HepG2 (cell line): ENCODE results near the gene RAB3A. TPM values are rescaled to one million over a fixed set of nuclear protein-coding genes. Genes with fewer than 3 reads are reported as not detected.
A peak's percentile ranks its signal among the peaks of the same experiment; 100 is the strongest.

Source experiments
- ATAC-seq: fragments of 200-7000 bp; cut with Tn5 transposase; 3 replicates; pipeline ENCODE4 v1.9.1; 2020; ENCODE audit warnings: mild to moderate bottlenecking, moderate library complexity
- BruUV-seq: library from RNA; stranded (reverse); fragments of 400-500 nt; replicated peaks from 2 replicates; lab custom pipeline; 2021; lab: Mats Ljungman, UMichigan
- CTCF ChIA-PET: fragments of 300-600 bp; formaldehyde crosslinking; extraction: SDS; loops from one replicate; lab custom pipeline; 2021; ENCODE audit warnings: low total read pairs, inconsistent platforms, low intra/inter-chr PET ratio; lab: Yijun Ruan, JAX
- POLR2A ChIA-PET: fragments of 350-600 bp; sonication (Branson Sonifier 250); formaldehyde crosslinking; loops from one replicate; lab custom pipeline; 2020; ENCODE audit warnings: antibody characterized with exemption, inconsistent platforms; lab: Yijun Ruan, JAX
- DNase-seq: peaks from one replicate; pipeline ENCODE4 v3.0.0-alpha.2; 2015; ENCODE audit warnings: low spot score
- FAIRE-seq: peaks from 3 replicates; lab custom pipeline; 2011; peaks lifted over from hg19 to GRCh38; lab: Jason Lieb, UNC
- H2AFZ ChIP-seq: one replicate; pipeline ENCODE4 v1.6.1; 2011; ENCODE audit warnings: low read length, inconsistent platforms
- H3K27ac ChIP-seq: fragments of 300-600 bp; 3 replicates; pipeline ENCODE4 v1.8.0; 2011; ENCODE audit warnings: mixed run types, mild to moderate bottlenecking, mixed read lengths, low read length, inconsistent platforms; ENCODE audit not compliant: insufficient read depth; ENCODE audit errors: extremely low read length
- H3K27me3 ChIP-seq, 2 experiments: fragments of 200-600 bp in 1 of 2; 2 replicates in 1 of 2; 3 replicates in 1 of 2; pipeline versions ENCODE4 v1.6.0 to v1.8.0; 2011; ENCODE audit warnings: low read length in 2 of 2, mild to moderate bottlenecking in 2 of 2, moderate library complexity in 2 of 2, inconsistent platforms in 1 of 2; ENCODE audit not compliant: insufficient read depth in 2 of 2, control insufficient read depth in 1 of 2
- H3K36me3 ChIP-seq, 2 experiments: fragments of 200-600 bp in 1 of 2; replicated peaks in 1 of 2; 2 replicates in 1 of 2; 3 replicates in 1 of 2; pipeline versions ENCODE4 v1.5.1 to v1.8.0; 2011; ENCODE audit warnings: low read length in 2 of 2, inconsistent platforms in 1 of 2; ENCODE audit not compliant: insufficient read depth in 2 of 2, control insufficient read depth in 1 of 2
- H3K4me1 ChIP-seq: 2 replicates; pipeline ENCODE4 v1.5.1; 2012; ENCODE audit warnings: low read length, inconsistent platforms; ENCODE audit not compliant: insufficient read depth
- H3K4me2 ChIP-seq: 2 replicates; pipeline ENCODE4 v1.6.0; 2011; ENCODE audit warnings: low read depth, low read length, inconsistent platforms
- H3K4me3 ChIP-seq, 3 experiments: fragments of 200-600 bp in 1 of 3; sonication (generic), shearing (Covaris generic) in 1 of 3; replicated peaks in 1 of 3; 2 replicates each; pipeline ENCODE4 v1.5.1; 2011 to 2016; ENCODE audit warnings: low read length in 3 of 3, inconsistent platforms in 2 of 3, low read depth in 2 of 3, mild to moderate bottlenecking in 2 of 3, control low read depth in 1 of 3, mixed read lengths in 1 of 3; ENCODE audit not compliant: insufficient read depth in 1 of 3
- H3K79me2 ChIP-seq: one replicate; pipeline ENCODE4 v1.6.1; 2011; ENCODE audit warnings: low read length, inconsistent platforms; ENCODE audit not compliant: insufficient read depth
- H3K9ac ChIP-seq: 2 replicates; pipeline ENCODE4 v1.6.0; 2011; ENCODE audit warnings: mild to moderate bottlenecking, low read depth, low read length, inconsistent platforms; ENCODE audit not compliant: insufficient read depth
- H3K9me3 ChIP-seq: 2 replicates; pipeline ENCODE4 v1.5.1; 2012; ENCODE audit warnings: mild to moderate bottlenecking, low read length
- H4K20me1 ChIP-seq: 2 replicates; pipeline ENCODE4 v1.6.0; 2011; ENCODE audit warnings: inconsistent platforms, mild to moderate bottlenecking, low read length, moderate library complexity; ENCODE audit not compliant: insufficient read depth
- HDAC1 ChIP-seq: sonication (generic); formaldehyde crosslinking; IDR thresholded peaks from 2 replicates; pipeline ENCODE4 v1.5.1; 2020; ENCODE audit warnings: mild to moderate bottlenecking, missing genetic modification reagents
- ZKSCAN1 ChIP-seq: fragments of 150-350 bp; IDR thresholded peaks from 2 replicates; pipeline ENCODE4 v1.6.1; 2014; ENCODE audit warnings: low read length
- ZMAT3 ChIP-seq: sonication (generic); formaldehyde crosslinking; conservative IDR thresholded peaks from 2 replicates; pipeline ENCODE4 v1.7.0; 2021; ENCODE audit warnings: missing genetic modification reagents
- ZNF34 ChIP-seq: sonication (generic); formaldehyde crosslinking; IDR thresholded peaks from 2 replicates; pipeline ENCODE4 v1.4.0; 2020; ENCODE audit warnings: mild to moderate bottlenecking, missing genetic modification reagents, borderline replicate concordance
- WGBS: methylation state at CpG from one replicate; pipeline ENCODE4 v1.1.6; 2017; ENCODE audit warnings: low lambda C conversion rate; 5-methylcytosine and 5-hydroxymethylcytosine counted together
- in situ Hi-C: cut with HindIII; loops from 2 replicates; pipeline ENCODE4 v1.10.0; 2017; ENCODE audit warnings: low pct_unique_long_range_greater_than_20kb; ENCODE audit not compliant: extremely low pct_ligation_motif_present
- intact Hi-C: fragments of 100-400 bp; cut with micrococcal nuclease; formaldehyde crosslinking; loops from one replicate; pipeline ENCODE4 v1.10.0; 2022; ENCODE audit not compliant: unreplicated experiment
- polyA plus RNA-seq, 8 experiments: library from polyadenylated mRNA; depleted of rRNA in 3 of 8; stranded (reverse) in 7 of 8; unstranded in 1 of 8; fragments of >200 nt; fragmentation: Illumina TruSeq in 4 of 8; extraction: Trizol in 4 of 8; gene quantifications; 2 replicates each; pipeline versions ENCODE4 v1.2.1 to v1.2.3, GENCODE V29; 2011 to 2016; ENCODE audit warnings: low read depth in 4 of 8, missing spikeins in 1 of 8, mixed read lengths in 1 of 8; ENCODE audit not compliant: insufficient read depth in 1 of 8
- total RNA-seq, 5 experiments: library from RNA; depleted of rRNA; stranded (reverse); fragments of >200 nt; fragmentation: Illumina TruSeq; extraction: Trizol; gene quantifications; 2 replicates each; pipeline ENCODE4 v1.2.3, GENCODE V29; 2016; ENCODE audit warnings: low read depth in 1 of 5
- TF ChIP-seq, protein P1 (sequence below): IDR thresholded peaks from 2 replicates; pipeline ENCODE4 v1.6.1; 2016; ENCODE audit warnings: mild to moderate bottlenecking
- TF ChIP-seq, protein P2 (sequence below): sonication (generic); formaldehyde crosslinking; IDR thresholded peaks from 2 replicates; pipeline ENCODE4 v1.8.0; 2022; ENCODE audit warnings: mild to moderate bottlenecking, missing genetic modification reagents, borderline replicate concordance

Gene RAB3A
- total and polyA plus RNA-seq, 2 of the 13 experiments (the other 11 are each of a cell fraction or from before 2014, with no cell fraction given): 0.58 to 0.98 TPM

DNA sequence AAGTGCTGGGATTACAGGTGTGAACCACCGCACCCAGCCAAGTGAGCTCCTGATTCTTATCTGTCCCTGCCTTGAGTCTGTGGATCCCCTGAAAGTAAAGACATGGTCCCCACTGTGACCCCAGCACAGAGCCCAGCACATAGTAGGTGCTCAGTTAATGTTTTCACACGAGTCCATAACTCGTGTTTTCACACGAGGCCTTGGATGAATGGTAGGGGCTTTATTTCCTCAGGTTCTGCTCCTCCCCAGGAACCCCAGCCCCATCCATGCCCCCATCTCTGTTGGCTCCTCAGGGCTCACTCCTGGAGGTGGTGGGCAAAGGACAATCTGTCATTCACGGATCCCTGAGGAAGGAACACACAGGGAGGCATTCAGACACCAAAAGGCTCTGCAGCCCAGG, 46.0 kb upstream of the RAB3A start:
- Histone ChIP-seq H3K9ac (no peak overlapping the region), H3K27me3 (peaks cover 0 to 9% of the 10 kb centered on the region in 2 experiments; a peak in 2 of 5 replicates), H3K27ac (no peak overlapping the region)
- POLR2A ChIA-PET: no interaction called here
- TF ChIP-seq, protein P1, sequence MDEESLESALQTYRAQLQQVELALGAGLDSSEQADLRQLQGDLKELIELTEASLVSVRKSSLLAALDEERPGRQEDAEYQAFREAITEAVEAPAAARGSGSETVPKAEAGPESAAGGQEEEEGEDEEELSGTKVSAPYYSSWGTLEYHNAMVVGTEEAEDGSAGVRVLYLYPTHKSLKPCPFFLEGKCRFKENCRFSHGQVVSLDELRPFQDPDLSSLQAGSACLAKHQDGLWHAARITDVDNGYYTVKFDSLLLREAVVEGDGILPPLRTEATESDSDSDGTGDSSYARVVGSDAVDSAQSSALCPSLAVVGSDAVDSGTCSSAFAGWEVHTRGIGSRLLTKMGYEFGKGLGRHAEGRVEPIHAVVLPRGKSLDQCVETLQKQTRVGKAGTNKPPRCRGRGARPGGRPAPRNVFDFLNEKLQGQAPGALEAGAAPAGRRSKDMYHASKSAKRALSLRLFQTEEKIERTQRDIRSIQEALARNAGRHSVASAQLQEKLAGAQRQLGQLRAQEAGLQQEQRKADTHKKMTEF: no peak
- TF ChIP-seq ZMAT3 (CRISPR knock-in tag): no peak
- TF ChIP-seq ZNF34: no peak
- no peak for TF ChIP-seq HDAC1 (CRISPR knock-in tag)
- TF ChIP-seq ZKSCAN1: peak; percentile 51; the same call in 1 of the 2 replicates
- TF ChIP-seq, protein P2, sequence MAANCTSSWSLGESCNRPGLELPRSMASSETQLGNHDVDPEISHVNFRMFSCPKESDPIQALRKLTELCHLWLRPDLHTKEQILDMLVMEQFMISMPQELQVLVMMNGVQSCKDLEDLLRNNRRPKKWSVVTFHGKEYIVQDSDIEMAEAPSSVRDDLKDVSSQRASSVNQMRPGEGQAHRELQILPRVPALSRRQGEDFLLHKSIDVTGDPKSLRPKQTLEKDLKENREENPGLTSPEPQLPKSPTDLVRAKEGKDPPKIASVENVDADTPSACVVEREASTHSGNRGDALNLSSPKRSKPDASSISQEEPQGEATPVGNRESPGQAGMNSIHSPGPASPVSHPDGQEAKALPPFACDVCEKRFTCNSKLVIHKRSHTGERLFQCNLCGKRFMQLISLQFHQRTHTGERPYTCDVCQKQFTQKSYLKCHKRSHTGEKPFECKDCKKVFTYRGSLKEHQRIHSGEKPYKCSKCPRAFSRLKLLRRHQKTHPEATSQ (CRISPR knock-in tag): no peak
- TF ChIP-seq, all 625 proteins: peak for 1
- H2AFZ ChIP-seq: no peak overlapping the region
- no peak overlapping the region for H3K4me2 ChIP-seq
- no peak overlapping the region for H3K4me3 ChIP-seq
- no peaks in the 10 kb centered on the region for H4K20me1 ChIP-seq
- ATAC-seq (no peak), DNase-seq (no peak), FAIRE-seq (no peak)
- intact Hi-C loops (no loop called here), in situ Hi-C loops (loop anchor here (5.0 kb wide), 1 partner anchor 43 kb away; no protein-coding TSS in a partner anchor)
- no peaks in the 10 kb centered on the region for H3K36me3 ChIP-seq
- H3K4me1 ChIP-seq: peaks cover 19% of the 10 kb centered on the region
- BruUV-seq: no TSS peak
- no peaks in the 10 kb centered on the region for H3K9me3 ChIP-seq
- H3K79me2 ChIP-seq: no peaks in the 10 kb centered on the region
- WGBS: 33% methylated on average over 3 of the region's 5 CpGs
- CTCF ChIA-PET: interaction anchor here (3.3 kb wide), 1 partner anchor 42 kb away, joined by 38 read pairs; no protein-coding TSS in a partner anchor
